NCI-H774 (cell line): ENCODE measurements around the gene PSMD13.
"Not testable (repeated sequence)": the region's sequence is repeated elsewhere in the genome, so short reads cannot be mapped to it uniquely, and the experiment has no call there.

Experiments
- DNase-seq: peaks from one replicate; lab custom pipeline; 2025; lab: John Stamatoyannopoulos, UW

The PSMD13 gene

DNA sequence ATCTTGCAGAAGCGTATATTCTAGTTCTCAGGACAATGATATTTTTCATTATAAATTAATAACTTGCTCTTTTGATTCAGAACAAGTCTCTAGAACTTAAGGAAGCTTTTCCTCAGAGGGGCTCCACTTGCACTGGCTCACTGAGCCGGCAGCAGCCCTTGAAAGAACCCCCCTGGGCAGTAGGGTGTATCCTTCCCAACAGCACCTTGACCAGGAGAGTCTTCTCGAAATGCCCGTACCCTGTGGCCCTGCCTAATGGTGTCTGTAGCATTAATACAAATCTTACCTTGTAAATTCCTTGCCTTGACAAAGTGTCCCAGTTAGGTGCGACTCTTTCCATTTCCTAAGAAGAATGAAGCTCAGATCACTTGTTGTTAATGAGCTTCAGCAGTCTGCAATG lies 13.5 kb downstream of the PSMD13 start:
- DNase-seq, result no peak

DNA sequence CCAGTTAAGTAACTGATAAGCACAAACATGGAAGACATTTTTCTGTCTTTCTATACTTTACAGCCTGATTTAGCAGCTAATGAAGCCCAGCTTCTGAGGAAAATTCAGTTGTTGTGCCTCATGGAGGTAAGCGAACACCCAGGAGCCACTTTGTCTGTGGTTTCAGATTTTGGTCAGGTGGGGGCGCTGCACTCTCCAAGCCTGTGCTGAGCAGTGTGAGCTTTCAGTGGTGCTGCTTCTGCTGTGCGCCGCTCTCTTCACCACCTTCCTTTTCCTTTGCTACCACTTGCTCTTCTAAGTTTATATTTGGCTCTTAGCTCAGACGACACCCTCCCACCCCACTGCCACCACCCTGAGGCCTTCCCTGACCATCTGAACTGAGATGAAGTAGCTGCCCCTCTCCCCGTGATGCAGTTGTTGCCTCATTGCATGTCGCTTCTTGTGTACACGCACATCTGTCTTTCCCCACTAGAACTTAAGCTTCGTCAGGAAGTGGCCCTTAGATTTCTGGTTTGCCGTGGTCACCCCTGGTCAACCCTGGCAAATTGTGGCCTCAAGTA lies 14.0 kb downstream of the PSMD13 start:
- no peak for DNase-seq

DNA sequence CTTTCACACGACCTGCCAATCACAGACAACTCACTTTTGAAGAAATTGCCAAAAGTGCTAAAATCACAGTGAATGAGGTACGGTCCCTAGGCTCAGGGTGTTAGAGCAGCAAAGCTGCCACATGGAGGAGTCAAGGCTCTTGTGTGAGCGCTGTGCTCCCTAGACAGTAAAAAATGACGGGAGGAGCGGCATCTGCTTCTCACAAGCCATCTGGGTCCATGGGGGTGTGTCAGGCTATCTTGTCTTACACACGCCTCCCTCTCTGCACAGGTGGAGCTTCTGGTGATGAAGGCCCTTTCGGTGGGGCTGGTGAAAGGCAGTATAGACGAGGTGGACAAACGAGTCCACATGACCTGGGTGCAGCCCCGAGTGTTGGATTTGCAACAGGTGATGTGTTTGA lies 14.8 kb downstream of the PSMD13 start:
- no peak for DNase-seq

DNA sequence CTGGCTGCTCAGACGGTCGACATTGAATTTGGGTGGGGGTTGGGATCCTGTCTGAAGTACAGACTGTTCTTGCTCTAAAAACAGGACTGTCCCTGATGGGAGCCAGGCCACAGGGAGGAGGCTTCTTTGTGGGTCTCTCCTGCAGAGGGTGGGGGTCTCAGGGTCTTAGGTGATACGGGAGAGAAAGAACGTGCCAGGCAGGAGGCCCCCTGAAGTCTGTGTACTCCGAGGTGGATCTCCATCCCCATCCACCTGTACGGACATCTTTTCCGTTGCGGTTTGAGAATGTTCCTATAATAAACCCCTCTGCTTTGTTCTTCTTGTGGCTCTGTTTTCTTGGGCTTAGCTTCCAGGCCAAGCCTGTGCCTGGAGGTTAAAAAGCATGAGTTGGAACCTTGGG lies 15.9 kb downstream of the PSMD13 start:
- no peak for DNase-seq

DNA sequence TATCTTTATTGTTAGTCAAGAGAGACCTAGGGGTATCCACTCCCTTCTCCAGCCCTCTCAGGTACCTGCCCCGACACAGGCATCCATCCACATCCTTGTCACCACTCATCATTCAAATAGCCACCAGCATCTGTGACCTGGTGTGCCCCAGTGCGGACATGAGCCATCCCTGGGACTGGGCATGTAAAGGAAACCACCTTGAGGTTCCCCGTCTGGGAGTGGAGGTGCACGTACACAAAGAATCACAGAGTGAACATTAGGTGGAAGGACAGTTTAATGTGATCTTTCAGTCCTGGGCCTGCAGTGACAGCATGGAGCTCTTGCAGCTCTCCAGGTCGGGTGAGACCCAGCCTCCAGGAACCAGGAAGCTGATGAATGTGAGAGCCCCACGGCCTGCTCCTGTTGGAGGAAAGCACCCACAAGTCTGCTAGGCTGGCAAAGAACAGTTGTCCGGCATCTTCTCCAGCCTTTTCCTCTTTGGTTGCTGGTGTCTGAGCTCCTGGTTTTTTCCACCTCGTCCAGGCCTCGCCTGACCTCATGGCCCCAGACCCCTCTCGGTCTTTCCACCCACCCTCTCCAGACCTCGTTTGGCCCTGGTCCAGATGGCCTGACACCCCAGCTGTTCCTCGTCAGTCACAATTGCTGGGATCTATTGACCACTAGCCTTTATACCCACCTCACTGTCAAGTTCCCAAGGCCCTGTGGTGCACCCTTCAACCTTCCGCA lies 16.5 kb downstream of the PSMD13 start:
- no peak for DNase-seq

DNA sequence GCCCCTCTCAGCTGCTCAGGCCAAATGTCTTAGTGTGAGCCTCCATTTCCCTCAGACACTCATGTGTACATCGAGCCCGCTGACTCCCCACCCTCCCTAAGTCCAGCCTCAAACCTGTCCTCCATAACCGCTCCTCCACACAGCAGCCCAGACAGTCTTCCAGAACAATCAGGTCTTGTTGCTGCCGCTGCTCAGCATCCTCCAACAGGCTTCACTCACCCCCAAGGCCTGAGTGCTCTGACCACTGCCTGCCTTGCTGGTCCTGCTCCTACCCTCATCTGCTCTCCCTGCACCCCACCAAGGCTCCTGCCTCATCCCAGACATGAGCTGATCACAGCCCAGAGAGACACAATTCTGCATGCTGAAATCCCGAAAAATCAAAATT lies 17.1 kb downstream of the PSMD13 start:
- DNase-seq, result no peak

DNA sequence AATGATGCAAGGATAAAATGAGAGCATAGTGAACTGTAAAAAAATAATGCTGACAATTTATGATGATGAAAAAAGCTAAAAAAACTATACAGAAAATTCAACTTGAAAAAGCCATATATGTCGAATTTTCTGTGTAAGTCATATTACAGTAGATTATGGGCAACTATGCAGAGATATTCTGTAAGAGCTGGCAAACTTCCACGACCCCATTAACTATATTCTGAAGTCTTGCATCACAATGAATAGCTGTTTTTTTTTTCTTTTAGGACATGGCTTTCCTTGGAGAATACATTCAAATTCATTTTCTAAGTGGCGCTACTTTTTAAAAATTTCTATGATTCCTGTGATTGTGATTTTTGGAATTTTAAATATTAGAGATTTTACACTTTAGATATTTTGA lies 18.4 kb downstream of the PSMD13 start:
- DNase-seq, result no peak

DNA sequence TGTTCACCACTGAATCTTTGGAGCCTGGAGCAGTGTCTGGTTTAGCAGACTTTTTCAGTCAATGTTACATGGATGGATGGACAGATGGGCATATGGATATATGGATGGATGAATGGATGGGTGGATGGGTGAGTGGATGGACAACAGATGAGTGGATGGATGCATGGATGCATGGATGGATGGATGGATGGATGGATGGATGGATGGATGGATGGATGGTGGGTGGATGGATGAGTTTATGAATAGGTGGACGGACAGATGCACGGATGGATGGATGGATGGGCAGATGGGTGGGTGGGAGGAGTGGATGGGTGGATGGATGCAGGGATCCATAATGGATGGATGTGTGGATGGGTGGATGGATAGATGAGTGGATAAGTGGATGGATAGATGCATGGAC lies 19.0 kb downstream of the PSMD13 start:
- no peak for DNase-seq

DNA sequence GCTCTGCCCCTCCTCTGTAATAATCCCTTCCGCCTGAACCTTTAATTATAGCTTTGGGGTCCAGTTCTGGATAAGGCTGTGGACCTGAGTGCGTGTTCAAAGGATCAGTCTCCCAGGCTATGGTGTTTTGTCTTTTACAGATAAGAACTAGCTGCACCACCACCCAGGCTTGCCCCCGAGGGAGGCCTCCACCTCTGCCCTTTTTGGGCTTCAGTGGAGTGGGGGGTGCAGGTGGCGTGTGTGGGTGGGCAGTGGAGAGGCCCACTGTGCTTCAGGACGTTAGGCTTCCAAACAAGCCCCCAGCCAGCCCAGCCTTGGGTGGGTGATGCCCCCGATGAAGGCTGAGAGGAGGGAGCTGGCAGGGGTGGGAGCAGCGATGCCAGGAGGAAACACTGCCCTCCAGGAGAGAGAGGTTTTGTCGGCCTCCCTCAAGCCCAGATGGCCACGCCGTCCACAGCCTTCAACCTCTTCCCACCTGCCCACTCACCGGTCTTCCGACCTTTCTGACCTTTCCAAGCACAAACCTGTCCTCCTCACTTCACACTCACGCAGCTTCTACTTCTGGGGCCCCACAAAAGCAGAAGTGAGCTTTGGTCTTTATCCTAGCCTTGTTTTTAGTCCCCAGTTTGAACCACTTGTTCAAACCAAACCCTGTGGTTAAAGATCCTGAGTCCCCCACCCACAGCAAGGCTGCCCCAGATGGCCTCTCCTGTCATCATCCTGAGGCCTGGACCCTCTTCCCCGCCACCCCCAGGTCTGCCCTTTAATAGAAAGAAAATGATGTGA lies 20.4 kb downstream of the PSMD13 start:
- DNase-seq, result no peak

DNA sequence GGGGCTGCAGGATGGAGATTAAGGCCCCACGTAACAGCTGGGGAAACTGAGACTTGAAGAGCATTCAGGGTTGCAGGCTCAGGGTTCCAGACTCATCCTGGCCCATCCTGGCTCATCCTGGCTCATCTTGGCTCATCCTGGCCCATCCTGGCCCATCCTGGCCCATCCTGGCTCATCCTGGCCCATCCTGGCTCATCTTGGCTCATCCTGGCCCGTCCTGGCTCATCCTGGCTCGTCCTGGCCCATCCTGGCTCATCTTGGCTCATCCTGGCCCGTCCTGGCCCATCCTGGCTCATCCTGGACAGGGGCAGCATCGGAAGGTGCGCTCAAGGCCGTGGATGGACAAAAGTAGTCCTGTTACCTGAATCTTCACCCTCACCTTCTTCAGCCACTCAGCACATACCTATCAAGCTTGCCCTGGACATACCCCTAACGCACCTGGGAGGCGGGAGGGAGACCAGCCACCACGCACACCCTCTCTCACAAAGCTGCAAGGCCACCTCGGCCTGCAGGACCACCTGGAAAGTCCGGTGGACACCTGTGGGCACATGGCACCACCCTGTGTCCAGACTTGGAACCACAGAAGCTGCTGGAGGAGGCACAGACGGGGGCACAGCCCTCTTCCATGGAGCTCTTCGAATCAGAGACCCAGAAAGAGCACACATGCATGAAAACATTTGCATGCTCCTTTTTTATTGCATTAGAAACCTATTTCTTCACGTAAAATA lies 21.2 kb downstream of the PSMD13 start:
- no peak for DNase-seq

DNA sequence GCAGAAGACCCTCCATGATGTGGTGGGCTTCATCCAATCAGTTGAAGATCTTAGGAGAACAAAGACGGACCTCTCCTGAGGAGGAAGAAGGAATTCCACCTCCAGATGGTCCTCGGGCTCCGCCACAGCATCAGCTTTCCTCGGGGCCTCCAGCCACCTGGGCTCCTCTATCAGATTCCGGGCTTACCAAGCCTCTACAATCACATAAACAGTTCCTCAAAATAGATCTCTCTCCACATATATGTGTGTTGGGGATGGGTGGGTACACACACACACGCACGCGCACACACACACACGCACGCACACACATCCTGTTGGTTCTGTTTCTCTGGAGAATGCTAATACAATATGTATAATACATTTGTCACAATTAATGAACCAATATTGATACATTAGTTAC lies 22.6 kb downstream of the PSMD13 start:
- no peak for DNase-seq

DNA sequence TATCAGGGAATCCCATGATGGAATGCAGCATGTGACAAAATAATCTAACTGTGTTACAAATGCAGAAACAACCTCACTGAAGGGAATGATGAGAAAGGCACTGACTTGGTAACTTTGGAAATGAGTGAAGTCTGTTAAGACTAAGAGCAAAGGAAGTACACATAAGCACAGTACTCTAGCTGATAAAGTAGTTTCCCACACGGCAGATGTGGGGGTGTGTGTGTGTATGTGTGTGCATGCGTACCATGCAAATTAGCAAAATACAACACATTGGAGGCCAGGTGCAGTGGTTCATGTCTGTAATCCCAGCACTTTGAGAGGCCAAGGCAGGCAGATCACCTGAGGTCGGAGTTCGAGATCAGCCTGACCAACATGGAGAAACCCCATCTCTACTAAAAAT lies 24.8 kb downstream of the PSMD13 start:
- DNase-seq, result no peak

DNA sequence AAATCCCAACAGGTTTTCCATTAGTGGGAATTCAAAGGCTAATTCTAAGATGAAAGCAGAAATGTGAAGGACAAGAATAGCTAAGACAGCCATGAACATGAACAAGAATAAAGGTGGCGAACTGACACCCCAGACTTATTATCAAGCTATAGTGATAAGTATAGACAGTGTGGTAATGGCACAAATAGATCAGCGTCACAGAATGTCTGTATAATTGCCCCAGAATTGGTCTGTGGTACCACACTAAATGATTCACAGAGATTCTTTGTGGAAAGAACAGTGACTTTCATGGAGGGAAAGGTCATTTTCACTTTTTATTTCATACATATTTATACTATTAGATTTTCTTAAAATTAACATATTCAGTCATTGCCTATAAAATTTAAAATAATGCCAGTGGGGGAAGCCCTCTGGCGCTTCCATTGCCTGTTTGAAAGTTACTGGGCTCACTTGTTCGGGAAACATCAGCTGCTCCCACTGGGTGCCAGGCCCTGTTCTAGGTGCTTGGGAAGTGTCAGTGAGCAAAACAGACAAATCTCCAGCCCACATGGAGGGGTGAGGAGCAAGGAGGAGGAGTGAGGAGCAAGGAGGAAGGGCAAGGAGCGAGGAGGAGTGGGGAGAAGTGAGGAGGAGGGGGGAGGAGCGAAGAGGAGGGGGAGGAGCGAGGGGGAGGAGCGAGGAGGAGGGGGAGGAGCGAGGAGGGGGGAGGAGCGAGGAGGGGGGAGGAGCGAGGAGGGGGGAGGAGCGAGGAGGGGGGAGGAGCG lies 30.1 kb downstream of the PSMD13 start:
- DNase-seq, result no peak

DNA sequence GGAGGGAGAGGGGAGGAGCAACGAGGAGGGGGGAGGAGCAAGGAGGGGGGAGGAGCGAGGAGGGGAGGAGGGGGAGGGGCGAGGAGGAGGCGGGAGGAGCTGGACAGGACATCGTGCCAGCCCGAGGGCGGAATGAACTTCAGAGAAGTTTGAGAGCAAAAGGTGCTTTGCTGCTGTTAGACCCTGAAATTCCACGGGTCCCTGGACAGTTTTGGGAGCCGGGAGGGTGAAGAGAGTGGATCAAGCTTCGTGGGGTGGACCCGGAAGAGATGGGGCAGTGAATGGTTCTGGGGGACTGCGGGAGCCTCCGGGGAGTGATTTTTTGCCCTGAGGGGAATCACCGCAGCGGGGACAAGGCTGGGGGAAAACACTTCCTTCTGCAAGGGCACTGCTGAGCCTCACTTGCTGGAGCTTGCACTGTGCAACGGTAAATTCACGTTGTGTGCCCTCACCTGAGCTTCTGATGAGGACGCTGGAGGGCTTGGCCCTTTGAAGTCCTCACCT lies 30.8 kb downstream of the PSMD13 start:
- DNase-seq, result no peak

DNA sequence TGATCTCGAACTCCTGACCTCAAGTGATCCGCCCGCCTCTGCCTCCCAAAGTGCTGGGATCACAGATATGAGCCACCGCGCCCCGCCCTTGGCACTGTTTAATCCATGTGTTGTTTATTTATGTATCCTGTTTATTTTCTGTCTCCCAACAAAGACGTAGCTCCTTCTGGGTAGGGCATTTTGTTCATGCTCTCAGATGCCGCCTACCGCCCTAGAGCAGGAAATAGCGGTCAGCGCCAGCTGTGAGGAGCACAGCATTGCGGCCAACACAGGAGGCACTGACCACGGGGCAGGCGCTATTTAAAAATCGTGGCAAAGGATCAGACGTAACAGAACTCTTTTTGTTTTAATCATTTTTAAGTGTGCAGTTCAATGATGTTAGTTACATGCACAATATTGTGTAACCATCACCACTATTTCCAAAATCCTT lies 32.0 kb downstream of the PSMD13 start:
- DNase-seq, result not testable (repeated sequence)

DNA sequence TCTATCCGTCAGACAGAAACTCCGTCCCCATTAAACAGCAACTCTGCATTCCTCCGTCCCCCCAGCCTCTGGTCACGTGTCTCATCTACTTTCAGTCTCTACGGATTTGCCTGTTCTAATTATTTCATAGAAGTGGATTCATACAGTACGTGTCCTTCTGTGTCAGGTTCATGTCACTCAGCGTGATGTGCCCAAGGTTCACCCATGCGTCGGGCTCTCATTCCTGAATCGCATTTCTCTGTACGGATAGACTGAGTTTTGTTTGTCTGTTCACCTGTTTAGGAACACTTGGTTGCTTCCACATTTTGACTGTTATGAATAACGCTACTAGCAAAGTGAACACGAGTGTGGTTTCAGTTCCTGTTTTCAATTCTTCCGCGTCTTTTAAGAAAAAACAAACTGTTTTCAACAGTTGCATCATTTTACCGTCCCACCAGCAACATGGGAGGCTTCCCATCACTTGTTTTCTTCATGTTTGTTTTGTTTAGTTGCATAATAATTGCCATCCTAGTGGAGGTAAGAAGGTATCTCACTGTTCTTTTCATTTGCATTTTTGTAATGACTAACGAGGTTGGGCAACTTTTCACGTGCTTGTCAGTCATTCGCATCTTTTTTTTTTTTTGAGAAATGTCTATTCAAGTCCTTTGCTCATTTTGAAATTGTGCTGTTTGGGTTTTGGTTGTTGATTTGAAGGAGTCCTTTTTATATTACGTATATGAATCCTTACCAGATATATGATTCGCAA lies 32.5 kb downstream of the PSMD13 start:
- DNase-seq, result no peak

DNA sequence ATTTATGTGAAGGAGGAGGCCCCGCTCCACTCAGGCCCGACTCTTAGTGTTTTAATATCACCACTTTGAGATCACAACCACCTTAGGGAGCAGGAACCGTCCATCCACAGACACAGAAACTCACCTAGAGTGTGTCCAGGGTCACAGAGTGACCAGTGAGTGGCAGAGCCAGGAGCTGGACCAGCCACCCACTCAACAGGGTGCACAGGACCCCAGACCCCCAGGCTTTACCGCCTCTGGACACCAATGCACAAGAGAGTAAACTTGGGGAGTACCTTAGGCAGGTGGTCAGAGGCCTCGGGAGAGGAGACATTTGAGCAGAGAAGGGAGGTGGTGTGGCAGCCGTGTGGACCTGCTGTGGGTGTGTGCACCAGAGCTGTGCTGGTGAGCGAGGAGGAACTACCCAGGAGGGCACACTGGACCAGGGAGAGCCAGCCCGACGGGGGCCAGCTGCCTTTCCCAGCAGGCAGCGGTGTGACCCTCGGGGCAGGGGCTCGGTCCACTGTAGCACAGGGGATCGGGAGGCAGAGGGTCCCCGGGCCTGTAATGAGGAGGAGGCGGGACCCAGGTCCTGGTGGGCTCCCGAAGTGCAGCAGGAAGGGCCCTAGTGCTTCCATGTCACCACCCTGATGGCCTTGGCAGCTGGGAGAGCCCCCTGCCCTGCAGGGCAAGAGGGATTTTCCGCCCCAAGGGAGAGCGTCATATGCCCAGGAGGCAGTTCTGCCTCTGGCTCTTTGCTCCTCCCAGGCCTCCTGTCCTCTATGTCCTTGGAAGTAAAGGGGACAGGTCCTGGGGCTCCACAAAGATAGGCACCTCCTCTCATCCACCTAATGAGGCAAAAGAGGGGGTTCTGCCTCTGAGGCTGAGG lies 33.9 kb downstream of the PSMD13 start:
- no peak for DNase-seq

DNA sequence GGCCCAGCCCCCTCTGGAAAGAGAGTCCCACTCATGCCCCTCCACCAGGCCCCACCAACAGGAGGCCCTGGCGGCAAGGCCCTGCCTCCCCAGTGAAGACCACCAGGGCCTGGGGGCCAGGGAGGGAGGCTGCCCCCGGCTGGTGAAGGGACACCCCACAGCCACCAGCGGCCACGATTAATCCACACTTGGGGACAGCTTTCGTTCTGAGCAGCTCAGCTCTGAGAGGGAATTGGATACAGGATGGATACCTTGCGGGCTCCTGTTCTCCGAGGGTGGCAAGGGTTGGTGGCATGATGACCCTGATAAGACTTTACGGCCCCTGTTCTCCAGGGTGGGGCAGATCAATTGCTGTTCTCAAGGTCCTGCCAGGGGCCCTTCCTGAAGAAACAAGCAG lies 34.5 kb downstream of the PSMD13 start:
- DNase-seq, result no peak

DNA sequence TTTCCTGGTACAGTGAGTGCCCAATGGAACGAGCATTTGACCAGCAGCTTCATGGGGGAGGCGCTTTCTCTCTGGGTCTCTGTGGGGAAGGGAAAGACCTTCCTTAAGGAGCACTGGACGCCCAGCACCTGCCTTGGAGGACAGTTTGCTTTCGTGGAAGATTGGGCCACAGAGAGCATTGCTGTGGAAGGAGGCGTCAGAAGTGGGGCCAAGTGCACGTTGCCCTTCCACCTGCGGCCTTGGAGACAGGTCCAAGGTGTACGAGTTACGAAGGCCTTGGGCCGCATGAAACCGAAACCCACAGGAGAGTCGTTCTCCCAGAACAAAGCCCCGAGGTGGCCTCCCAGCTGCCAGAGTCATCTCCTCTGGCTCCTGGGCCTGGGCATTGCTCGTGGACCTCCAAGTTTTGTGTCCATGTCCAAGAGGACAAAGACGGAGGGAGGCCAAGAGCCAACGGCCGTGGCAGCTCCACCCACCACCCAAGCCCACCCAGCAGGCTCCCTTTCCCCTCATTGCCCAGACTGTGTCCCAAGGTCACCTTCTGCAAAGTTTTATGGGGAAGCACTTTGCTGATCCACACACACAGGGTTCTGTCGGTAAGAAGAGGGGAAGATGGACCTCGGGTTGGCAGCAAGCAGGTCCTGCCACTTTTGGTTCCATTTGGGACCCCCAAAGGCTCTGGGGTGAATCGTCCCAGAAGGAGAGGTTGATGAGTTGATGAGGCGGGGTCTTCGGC lies 35.6 kb downstream of the PSMD13 start:
- DNase-seq, result no peak

DNA sequence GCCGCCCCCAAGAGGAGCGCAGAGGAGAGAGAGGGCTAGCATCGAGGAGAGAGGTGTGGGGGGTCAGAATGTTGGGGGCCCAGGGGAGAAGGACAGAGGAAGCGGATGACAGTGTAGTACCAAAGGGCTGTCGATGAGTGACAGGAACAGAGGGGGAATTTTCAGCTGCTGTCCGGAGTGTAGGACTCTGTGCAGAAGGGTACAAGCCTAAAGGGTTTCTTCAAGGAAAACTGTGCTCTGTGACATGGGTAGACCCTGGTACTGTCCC lies 36.1 kb downstream of the PSMD13 start:
- no peak for DNase-seq
